A549 (cell line): ENCODE results near the gene SELENOI. TPM values are rescaled to one million over a fixed set of nuclear protein-coding genes. Genes with fewer than 3 reads are reported as not detected.

Experiments
- ATAC-seq, 2 experiments: fragments of 200-7000 bp in 1 of 2; fragments of >200 bp in 1 of 2; cut with Nextera tagmentation in 1 of 2; cut with Tn5 transposase in 1 of 2; 3 replicates each; pipeline versions ENCODE4 v1.8.0 to v1.9.1; 2018 to 2020; ENCODE audit warnings: mild to moderate bottlenecking in 1 of 2, moderate library complexity in 1 of 2
- CTCF ChIA-PET: fragments of 300-600 bp; sonication (Branson Sonifier 250); formaldehyde crosslinking; extraction: SDS; loops from one replicate; lab custom pipeline; 2021; ENCODE audit warnings: antibody characterized with exemption, inconsistent platforms; lab: Yijun Ruan, JAX
- POLR2A ChIA-PET: fragments of 350-600 bp; formaldehyde crosslinking; extraction: SDS; loops from one replicate; lab custom pipeline; 2021; ENCODE audit warnings: antibody characterized with exemption, inconsistent platforms; lab: Yijun Ruan, JAX
- DNase-seq, 2 experiments: peaks; one replicate each; pipeline versions ENCODE4 v3.0.0 to v3.0.0-alpha.2; 2011 to 2016; ENCODE audit warnings: low read depth in 1 of 2, low spot score in 1 of 2
- FAIRE-seq: peaks from 2 replicates; lab custom pipeline; 2011; peaks lifted over from hg19 to GRCh38; lab: Jason Lieb, UNC
- H3K27ac ChIP-seq, 2 experiments: fragments of >200 bp; sonication (Bioruptor Twin); formaldehyde crosslinking; 3 replicates each; pipeline ENCODE4 v1.5.1; 2016 to 2017
- H3K4me1 ChIP-seq: fragments of >200 bp; sonication (Bioruptor Twin); formaldehyde crosslinking; 3 replicates; pipeline ENCODE4 v1.6.1; 2016
- H3K4me2 ChIP-seq: fragments of >200 bp; sonication (Bioruptor Twin); formaldehyde crosslinking; 3 replicates; pipeline ENCODE4 v1.6.1; 2016
- H3K4me3 ChIP-seq: fragments of >200 bp; sonication (Bioruptor Twin); formaldehyde crosslinking; 3 replicates; pipeline ENCODE4 v1.5.1; 2016
- H3K9me3 ChIP-seq: fragments of >200 bp; sonication (Bioruptor Twin); formaldehyde crosslinking; 3 replicates; pipeline ENCODE4 v1.6.1; 2016
- BHLHE40 ChIP-seq: IDR thresholded peaks from 2 replicates; pipeline ENCODE4 v1.6.1; 2012; ENCODE audit warnings: low read depth, low read length, inconsistent platforms
- E2F6 ChIP-seq: IDR thresholded peaks from 2 replicates; pipeline ENCODE4 v1.6.1; 2012; ENCODE audit warnings: low read depth, borderline replicate concordance
- EP300 ChIP-seq, 2 experiments: fragments of >200 bp; sonication (Bioruptor Twin); formaldehyde crosslinking; IDR thresholded peaks; 2 replicates in 1 of 2; 3 replicates in 1 of 2; pipeline ENCODE4 v1.6.1; 2016 to 2017
- FOSB ChIP-seq: fragments of 250-450 bp; sonication (Bioruptor Pico); IDR thresholded peaks from 2 replicates; pipeline ENCODE4 v1.5.0; 2020; ENCODE audit warnings: mild to moderate bottlenecking, moderate library complexity
- HEYL ChIP-seq: fragments of 250-450 bp; sonication (Bioruptor Pico); IDR thresholded peaks from 2 replicates; pipeline ENCODE4 v1.8.0; 2021; ENCODE audit warnings: mild to moderate bottlenecking, moderate library complexity
- JUN ChIP-seq, 2 experiments: fragments of >200 bp; sonication (Bioruptor Twin); formaldehyde crosslinking; IDR thresholded peaks; 2 replicates in 1 of 2; 3 replicates in 1 of 2; pipeline ENCODE4 v1.6.1; 2016 to 2017
- MAFK ChIP-seq: fragments of 450-650 bp; IDR thresholded peaks from 2 replicates; pipeline ENCODE4 v1.6.1; 2014; ENCODE audit not compliant: partially characterized antibody
- NR3C1 ChIP-seq: fragments of >200 bp; sonication (Bioruptor Twin); formaldehyde crosslinking; IDR thresholded peaks from 3 replicates; pipeline ENCODE4 v1.6.1; 2017
- PHF8 ChIP-seq: fragments of 200-600 bp; sonication (generic); IDR thresholded peaks from 2 replicates; pipeline ENCODE4 v1.6.1; 2016; ENCODE audit warnings: low read depth, mild to moderate bottlenecking, antibody characterized with exemption, moderate library complexity, borderline replicate concordance
- SREBF2 ChIP-seq: fragments of 450-650 bp; IDR thresholded peaks from 2 replicates; pipeline ENCODE4 v1.6.1; 2014; ENCODE audit warnings: mild to moderate bottlenecking, moderate library complexity
- TFCP2L1 ChIP-seq: fragments of 250-450 bp; sonication (Bioruptor Pico); IDR thresholded peaks from 2 replicates; pipeline ENCODE4 v1.5.0; 2021; ENCODE audit warnings: mild to moderate bottlenecking
- USF2 ChIP-seq: fragments of 450-650 bp; IDR thresholded peaks from 2 replicates; pipeline ENCODE4 v1.6.1; 2014; ENCODE audit warnings: antibody characterized with exemption
- ZFP36 ChIP-seq: fragments of 450-650 bp; IDR thresholded peaks from 2 replicates; pipeline ENCODE4 v1.6.1; 2014; ENCODE audit warnings: borderline replicate concordance; ENCODE audit not compliant: partially characterized antibody
- ZNF302 ChIP-seq: fragments of 250-450 bp; sonication (Bioruptor Pico); IDR thresholded peaks from 2 replicates; pipeline ENCODE4 v1.9.0; 2021; ENCODE audit warnings: inconsistent platforms, mild to moderate bottlenecking, moderate library complexity
- ZSCAN20 ChIP-seq: fragments of 250-450 bp; sonication (Bioruptor Pico); IDR thresholded peaks from 2 replicates; pipeline ENCODE4 v1.8.0; 2022; ENCODE audit warnings: mild to moderate bottlenecking, moderate library complexity
- WGBS: methylation state at CpG from one replicate; pipeline ENCODE4 v1.1.6; 2017; ENCODE audit errors: missing lambda C conversion rate; 5-methylcytosine and 5-hydroxymethylcytosine counted together
- polyA plus RNA-seq, 4 experiments: library from polyadenylated mRNA; depleted of rRNA in 3 of 4; stranded (reverse); fragments of >200 nt; fragmentation: RNase III in 1 of 4; extraction: RNeasy Plus Mini Kit Qiagen cat#74134 plus additional on column Dnase treatment in 1 of 4; gene quantifications; 2 replicates in 3 of 4; 3 replicates in 1 of 4; pipeline ENCODE4 v1.2.3, GENCODE V29; 2011 to 2017
- TF ChIP-seq, protein P1 (sequence below): IDR thresholded peaks from 2 replicates; pipeline ENCODE4 v1.6.1; 2012
- TF ChIP-seq, protein P2 (sequence below): fragments of 200-600 bp; sonication (generic); IDR thresholded peaks from 2 replicates; pipeline ENCODE4 v1.6.1; 2016; ENCODE audit warnings: antibody characterized with exemption, mild to moderate bottlenecking, moderate library complexity
- TF ChIP-seq, protein P3 (sequence below): fragments of 150-350 bp; IDR thresholded peaks from 2 replicates; pipeline ENCODE4 v1.6.1; 2014; ENCODE audit warnings: low read depth, mild to moderate bottlenecking, low read length
- TF ChIP-seq, protein P4 (sequence below): IDR thresholded peaks from 2 replicates; pipeline ENCODE4 v1.6.1; 2012

SELENOI gene
- polyA plus RNA-seq, 2 of the 4 experiments (the other 2 are of a cell fraction) = 18.2 to 38.7 TPM

DNA sequence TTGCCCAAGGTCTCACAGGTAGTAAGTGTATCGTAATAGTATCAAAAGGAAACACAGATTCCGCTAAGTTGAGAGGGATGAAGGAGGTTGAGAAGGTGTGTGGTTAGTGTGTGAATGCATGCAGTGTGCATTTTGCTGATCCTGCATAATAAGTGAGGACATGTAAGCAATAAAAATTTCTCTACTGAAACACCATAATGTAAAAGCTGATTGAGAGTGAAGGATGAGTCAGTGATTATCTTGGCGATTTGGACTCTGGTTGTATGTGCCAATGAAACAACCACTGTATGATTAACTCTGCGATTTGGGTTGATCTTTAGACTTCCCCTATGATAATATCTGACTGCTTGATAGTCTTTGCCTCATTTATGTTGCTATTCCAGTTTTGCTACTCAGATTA lies 17.4 kb downstream of the SELENOI start:
- Histone ChIP-seq H3K4me2 (peak overlapping the region; percentile 12; the same call in 2 of the 3 replicates), H3K27ac (no peak overlapping the region), H3K4me1 (peaks cover 8% of the 10 kb centered on the region; the same call in 2 of the 3 replicates), H3K4me3 (no peak overlapping the region), H3K9me3 (no peaks in the 10 kb centered on the region)
- WGBS = 69% methylated on average over 4 of the region's 4 CpGs
- DNase-seq (no peak), FAIRE-seq (peak; percentile 56), ATAC-seq (peak in 1 of 2 experiments; percentile 49; a peak in 3 of 6 replicates)
- CTCF ChIA-PET = interaction anchor here (0.9 to 1.8 kb wide), 2 partner anchors 33 to 214 kb away, joined by 3 read pairs; no protein-coding TSS in a partner anchor
- TF ChIP-seq, protein P1, sequence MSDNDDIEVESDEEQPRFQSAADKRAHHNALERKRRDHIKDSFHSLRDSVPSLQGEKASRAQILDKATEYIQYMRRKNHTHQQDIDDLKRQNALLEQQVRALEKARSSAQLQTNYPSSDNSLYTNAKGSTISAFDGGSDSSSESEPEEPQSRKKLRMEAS = no peak
- TF ChIP-seq MAFK (peak; percentile 99), FOSB (no peak), PHF8 (no peak)
- POLR2A ChIA-PET = no interaction called here

GRCh38 chr2:26363958-26364357 lies 18.0 kb downstream of the SELENOI start:
- no peak overlapping the region for H3K27ac ChIP-seq
- no peak for TF ChIP-seq NR3C1
- TF ChIP-seq BHLHE40 = no peak
- TF ChIP-seq, protein P2, sequence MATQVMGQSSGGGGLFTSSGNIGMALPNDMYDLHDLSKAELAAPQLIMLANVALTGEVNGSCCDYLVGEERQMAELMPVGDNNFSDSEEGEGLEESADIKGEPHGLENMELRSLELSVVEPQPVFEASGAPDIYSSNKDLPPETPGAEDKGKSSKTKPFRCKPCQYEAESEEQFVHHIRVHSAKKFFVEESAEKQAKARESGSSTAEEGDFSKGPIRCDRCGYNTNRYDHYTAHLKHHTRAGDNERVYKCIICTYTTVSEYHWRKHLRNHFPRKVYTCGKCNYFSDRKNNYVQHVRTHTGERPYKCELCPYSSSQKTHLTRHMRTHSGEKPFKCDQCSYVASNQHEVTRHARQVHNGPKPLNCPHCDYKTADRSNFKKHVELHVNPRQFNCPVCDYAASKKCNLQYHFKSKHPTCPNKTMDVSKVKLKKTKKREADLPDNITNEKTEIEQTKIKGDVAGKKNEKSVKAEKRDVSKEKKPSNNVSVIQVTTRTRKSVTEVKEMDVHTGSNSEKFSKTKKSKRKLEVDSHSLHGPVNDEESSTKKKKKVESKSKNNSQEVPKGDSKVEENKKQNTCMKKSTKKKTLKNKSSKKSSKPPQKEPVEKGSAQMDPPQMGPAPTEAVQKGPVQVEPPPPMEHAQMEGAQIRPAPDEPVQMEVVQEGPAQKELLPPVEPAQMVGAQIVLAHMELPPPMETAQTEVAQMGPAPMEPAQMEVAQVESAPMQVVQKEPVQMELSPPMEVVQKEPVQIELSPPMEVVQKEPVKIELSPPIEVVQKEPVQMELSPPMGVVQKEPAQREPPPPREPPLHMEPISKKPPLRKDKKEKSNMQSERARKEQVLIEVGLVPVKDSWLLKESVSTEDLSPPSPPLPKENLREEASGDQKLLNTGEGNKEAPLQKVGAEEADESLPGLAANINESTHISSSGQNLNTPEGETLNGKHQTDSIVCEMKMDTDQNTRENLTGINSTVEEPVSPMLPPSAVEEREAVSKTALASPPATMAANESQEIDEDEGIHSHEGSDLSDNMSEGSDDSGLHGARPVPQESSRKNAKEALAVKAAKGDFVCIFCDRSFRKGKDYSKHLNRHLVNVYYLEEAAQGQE = no peak
- TF ChIP-seq ZSCAN20 = no peak
- TF ChIP-seq SREBF2 = no peak
- no peak for TF ChIP-seq ZNF302 (CRISPR knock-in tag)
- H3K4me2 ChIP-seq = no peak overlapping the region
- no peak overlapping the region for H3K4me3 ChIP-seq
- no peak for DNase-seq
- peaks cover 8% of the 10 kb centered on the region; the same call in 2 of the 3 replicates for H3K4me1 ChIP-seq
- FAIRE-seq = no peak
- ChIA-PET CTCF (interaction anchor here (1.8 kb wide), 1 partner anchor 214 kb away, joined by 3 read pairs; no protein-coding TSS in a partner anchor), POLR2A (no interaction called here)
- 84% methylated on average over 3 of the region's 3 CpGs for WGBS
- no peak for ATAC-seq
- H3K9me3 ChIP-seq = no peaks in the 10 kb centered on the region

- WGBS = 92% methylated on average over 4 of the region's 4 CpGs
- Histone ChIP-seq H3K4me3 (no peak overlapping the region), H3K4me2 (no peak overlapping the region), H3K27ac (no peak overlapping the region), H3K4me1 (peaks cover 8% of the 10 kb centered on the region; the same call in 2 of the 3 replicates), H3K9me3 (no peaks in the 10 kb centered on the region)
- CTCF ChIA-PET = interaction anchor here (1.7 kb wide), 1 partner anchor 138 kb away, joined by 4 read pairs; no protein-coding TSS in a partner anchor
- POLR2A ChIA-PET = no interaction called here
- DNase-seq (no peak), ATAC-seq (no peak), FAIRE-seq (no peak)
- TF ChIP-seq SREBF2 (no peak), EP300 (IDR thresholded peaks at IDR 0.05) (no peak), ZSCAN20 (no peak), E2F6 (no peak), USF2 (no peak), HEYL (CRISPR knock-in tag) (no peak), ZFP36 (no peak), JUN (IDR thresholded peaks at IDR 0.05) (no peak), TFCP2L1 (CRISPR knock-in tag) (no peak)
- TF ChIP-seq, protein P3, sequence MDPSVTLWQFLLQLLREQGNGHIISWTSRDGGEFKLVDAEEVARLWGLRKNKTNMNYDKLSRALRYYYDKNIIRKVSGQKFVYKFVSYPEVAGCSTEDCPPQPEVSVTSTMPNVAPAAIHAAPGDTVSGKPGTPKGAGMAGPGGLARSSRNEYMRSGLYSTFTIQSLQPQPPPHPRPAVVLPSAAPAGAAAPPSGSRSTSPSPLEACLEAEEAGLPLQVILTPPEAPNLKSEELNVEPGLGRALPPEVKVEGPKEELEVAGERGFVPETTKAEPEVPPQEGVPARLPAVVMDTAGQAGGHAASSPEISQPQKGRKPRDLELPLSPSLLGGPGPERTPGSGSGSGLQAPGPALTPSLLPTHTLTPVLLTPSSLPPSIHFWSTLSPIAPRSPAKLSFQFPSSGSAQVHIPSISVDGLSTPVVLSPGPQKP = no peak
- TF ChIP-seq, protein P4, sequence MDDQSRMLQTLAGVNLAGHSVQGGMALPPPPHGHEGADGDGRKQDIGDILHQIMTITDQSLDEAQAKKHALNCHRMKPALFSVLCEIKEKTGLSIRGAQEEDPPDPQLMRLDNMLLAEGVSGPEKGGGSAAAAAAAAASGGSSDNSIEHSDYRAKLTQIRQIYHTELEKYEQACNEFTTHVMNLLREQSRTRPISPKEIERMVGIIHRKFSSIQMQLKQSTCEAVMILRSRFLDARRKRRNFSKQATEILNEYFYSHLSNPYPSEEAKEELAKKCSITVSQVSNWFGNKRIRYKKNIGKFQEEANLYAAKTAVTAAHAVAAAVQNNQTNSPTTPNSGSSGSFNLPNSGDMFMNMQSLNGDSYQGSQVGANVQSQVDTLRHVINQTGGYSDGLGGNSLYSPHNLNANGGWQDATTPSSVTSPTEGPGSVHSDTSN = no peak
These were observed 18.7 kb downstream of the SELENOI start for GRCh38 chr2:26364669-26365068.
